ENCODE data around the gene ACTBL2.

DNA sequence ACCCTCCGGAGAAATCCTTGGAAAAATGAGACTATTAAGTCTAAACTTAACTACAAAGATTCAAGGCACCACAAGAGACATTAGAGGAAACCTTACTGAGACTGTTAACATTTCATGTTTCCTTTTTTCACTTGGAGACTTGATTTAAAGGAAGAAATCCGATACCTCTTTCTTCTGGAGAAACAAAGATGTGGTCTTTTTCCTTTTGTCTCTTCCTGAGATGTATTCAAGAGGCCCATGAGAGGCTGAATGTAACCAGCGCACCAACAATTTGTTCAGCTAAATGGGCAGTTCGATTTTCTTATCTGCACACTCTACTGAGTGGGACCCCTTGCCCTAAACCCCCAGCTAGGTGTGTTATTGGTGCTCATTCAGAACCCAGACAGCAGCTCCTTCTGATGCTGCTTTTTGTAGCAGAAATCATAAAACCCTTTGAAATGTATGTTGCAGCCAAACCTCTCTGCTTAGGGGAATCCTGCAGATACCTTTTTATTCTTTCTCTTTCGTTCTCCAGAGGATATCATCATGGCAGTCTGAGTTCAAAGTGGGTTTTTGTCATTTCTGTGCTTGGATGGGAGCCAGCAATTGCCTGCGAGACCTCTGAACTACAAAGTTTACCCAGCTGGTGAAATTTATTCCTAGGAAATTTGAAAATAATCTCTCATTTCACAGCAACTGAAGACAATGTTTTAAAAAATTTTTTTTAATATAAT lies 41.9 kb upstream of the ACTBL2 start:
- TF ChIP-seq CTCF (IDR thresholded peaks at IDR 0.05) (no peak), POLR2A (IDR thresholded peaks at IDR 0.05) (no peak)
